Mucosa of descending colon (tissue), 3 donors: Measurements from ENCODE around the gene PTX4. TPM values are rescaled to one million over a fixed set of nuclear protein-coding genes. Genes with fewer than 3 reads are reported as not detected.

Source experiments
- ATAC-seq: fragments of 200-7000 bp; cut with Tn5 transposase; one replicate; pipeline ENCODE4 v1.9.1; 2020; ENCODE audit warnings: mild to moderate bottlenecking, moderate library complexity
- DNase-seq, 3 donors: peaks; one replicate each; pipeline ENCODE4 v3.0.0-alpha.2; 2020
- H3K36me3 ChIP-seq: fragments of 200-600 bp; one replicate; pipeline ENCODE4 v1.8.0; 2021; ENCODE audit warnings: low read depth, mild to moderate bottlenecking
- H3K4me1 ChIP-seq: fragments of 200-600 bp; one replicate; pipeline ENCODE4 v1.8.0; 2021; ENCODE audit warnings: low read depth, mild to moderate bottlenecking
- H3K4me3 ChIP-seq: fragments of 200-600 bp; one replicate; pipeline ENCODE4 v1.8.0; 2021; ENCODE audit warnings: mild to moderate bottlenecking
- H3K9me3 ChIP-seq: fragments of 200-600 bp; one replicate; pipeline ENCODE4 v1.8.0; 2021; ENCODE audit warnings: mild to moderate bottlenecking
- CTCF ChIP-seq: fragments of 200-600 bp; IDR thresholded peaks from one replicate; pipeline ENCODE4 v1.8.0; 2022; ENCODE audit warnings: antibody characterized with exemption, mild to moderate bottlenecking
- intact Hi-C, 2 donors: fragments of 100-400 bp; cut with DNase I in 1 of 2; cut with micrococcal nuclease in 1 of 2; formaldehyde crosslinking; loops; one replicate each; pipeline versions ENCODE4 v1.11.0 to v1.11.1; 2022; cut with DNase I, micrococcal nuclease
- total RNA-seq, 3 donors: library from RNA; stranded (reverse); fragmentation: NEBNext Ultra II Directional in 2 of 3; extraction: Animal tissue kit (Norgen Biotek cat#: 25700) in 2 of 3; gene quantifications; one replicate each; pipeline versions ENCODE4 v1.2.1 to v1.2.4, GENCODE V29; 2021 to 2023
- donor health status: DM: no; HTN: no; CAD: no; lungs with moderate emphysema.
- donor health status: DM: no; HTN: no; CAD: no.
- donor health status: DM: no; HTN: yes; CAD: no.

PTX4 gene
- total RNA-seq, 3 donors from 2014 or later: not detected

GRCh38 chr16:1492923-1493745 lies 4.4 kb upstream of the PTX4 start, which contains the start of gene TELO2:
TELO2 (plus strand) TSS chr16:1493360; CDS start chr16:1494282, 922 bp downstream.
- peak; percentile 98 for ATAC-seq
- H3K9me3 ChIP-seq: no peaks in the 10 kb centered on the region
- TF ChIP-seq CTCF: no peak
- no peaks in the 10 kb centered on the region for H3K36me3 ChIP-seq
- peaks cover 9% of the 10 kb centered on the region for H3K4me1 ChIP-seq
- H3K4me3 ChIP-seq: peak within 1 kb of the TSS; percentile 42
- intact Hi-C loops: no loop called here
- DNase-seq: peak; percentile 84 to 92 (median 87)

GRCh38 chr16:1492082-1492922 lies 3.6 kb upstream of the PTX4 start:
- intact Hi-C loops: no loop called here
- Histone ChIP-seq H3K4me1 (peaks cover 9% of the 10 kb centered on the region), H3K9me3 (no peaks in the 10 kb centered on the region), H3K36me3 (no peaks in the 10 kb centered on the region), H3K4me3 (no peak overlapping the region)
- TF ChIP-seq CTCF: no peak
- ATAC-seq (no peak), DNase-seq (peak in 2 of 3 donors; percentile 56 to 57)

GRCh38 chr16:1491327-1491726 lies 2.6 kb upstream of the PTX4 start:
- peaks cover 9% of the 10 kb centered on the region for H3K4me1 ChIP-seq
- H3K4me3 ChIP-seq: no peak overlapping the region
- H3K9me3 ChIP-seq: no peaks in the 10 kb centered on the region
- no peak for DNase-seq
- no peak for ATAC-seq
- no peak for TF ChIP-seq CTCF
- H3K36me3 ChIP-seq: no peaks in the 10 kb centered on the region
- intact Hi-C loops: no loop called here

- intact Hi-C loops: no loop called here
- DNase-seq (no peak), ATAC-seq (no peak)
- no peaks in the 10 kb centered on the region for H3K9me3 ChIP-seq
- TF ChIP-seq CTCF: no peak
- H3K4me3 ChIP-seq: no peak overlapping the region
- no peaks in the 10 kb centered on the region for H3K36me3 ChIP-seq
- peaks cover 4% of the 10 kb centered on the region for H3K4me1 ChIP-seq
Measured at GRCh38 chr16:1489077-1489476, 333 bp upstream of the PTX4 start.

GRCh38 chr16:1488054-1488601 lies 616 bp downstream of the PTX4 start:
- DNase-seq: no peak
- no peaks in the 10 kb centered on the region for H3K4me1 ChIP-seq
- H3K36me3 ChIP-seq: no peaks in the 10 kb centered on the region
- intact Hi-C loops: no loop called here
- no peak for ATAC-seq
- H3K4me3 ChIP-seq: no peak overlapping the region
- TF ChIP-seq CTCF: no peak
- H3K9me3 ChIP-seq: no peaks in the 10 kb centered on the region
